ENCODE measurements around the gene GAPT.

- no peak for TF ChIP-seq CTCF (IDR thresholded peaks at IDR 0.05)
- no peak for TF ChIP-seq EP300 (IDR thresholded peaks at IDR 0.05)
These were observed 35.2 kb upstream of the GAPT start for GRCh38 chr5:58456026-58456425.
